ENCODE results near the gene NPTN. TPM values are rescaled to one million over a fixed set of nuclear protein-coding genes. Genes with fewer than 3 reads are reported as not detected.

The NPTN gene
- total and polyA plus RNA-seq, 9 of the 15 experiments (the other 6 are each of a cell fraction or from before 2014, with no cell fraction given), result 9.6 to 48.5 (median 21.7) TPM

DNA sequence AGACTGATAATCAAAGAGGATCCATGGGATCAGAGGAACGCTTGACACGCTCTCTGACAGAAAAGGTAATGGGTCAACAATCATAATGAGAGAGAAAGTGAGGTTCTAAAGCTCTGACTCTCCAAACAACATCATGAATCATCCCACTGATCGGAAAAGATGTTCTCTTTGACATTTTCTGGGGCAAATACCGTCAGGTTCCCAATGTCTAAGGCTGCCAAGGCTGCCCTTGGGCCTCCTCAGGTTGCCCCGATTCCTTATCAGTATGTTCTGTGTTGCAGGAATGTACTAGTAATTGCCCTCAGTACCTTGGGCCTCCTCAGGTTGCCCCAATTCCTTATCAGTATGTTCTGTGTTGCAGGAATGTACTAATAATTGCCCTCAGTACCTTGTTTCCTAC is 60.9 kb downstream of the NPTN start:
- TF ChIP-seq HNRNPLL (IDR thresholded peaks at IDR 0.05; ENCODE audit: low read depth, low read length, poor library complexity, severe bottlenecking) (no peak), TAF1 (IDR thresholded peaks at IDR 0.05; ENCODE audit: control insufficient read depth, extremely low read depth, insufficient read depth, low read length, severe bottlenecking) (no peak), TEAD1 (CRISPR knock-in tag; IDR thresholded peaks at IDR 0.05) (no peak), BRD4 (IDR thresholded peaks at IDR 0.05) (no peak), MEIS2 (IDR thresholded peaks at IDR 0.05; ENCODE audit: partially characterized antibody) (no peak), POLR2G (IDR thresholded peaks at IDR 0.05; ENCODE audit: low read depth, low read length) (no peak), KAT8 (IDR thresholded peaks at IDR 0.05; ENCODE audit: low read depth) (no peak), SAFB (IDR thresholded peaks at IDR 0.05; ENCODE audit: borderline replicate concordance, low read depth, low read length) (no peak), SIN3A (IDR thresholded peaks at IDR 0.05; ENCODE audit: borderline replicate concordance in 2 of 2, control insufficient read depth in 1 of 2, low read depth in 2 of 2, low read length in 2 of 2) (no peak), CHD4 (IDR thresholded peaks at IDR 0.05; ENCODE audit: insufficient read depth, insufficient replicate concordance, low read depth, low read length, poor library complexity, severe bottlenecking) (no peak), CBX5 (IDR thresholded peaks at IDR 0.05; ENCODE audit: borderline replicate concordance, low read depth) (no peak)
- TF ChIP-seq, protein P1, sequence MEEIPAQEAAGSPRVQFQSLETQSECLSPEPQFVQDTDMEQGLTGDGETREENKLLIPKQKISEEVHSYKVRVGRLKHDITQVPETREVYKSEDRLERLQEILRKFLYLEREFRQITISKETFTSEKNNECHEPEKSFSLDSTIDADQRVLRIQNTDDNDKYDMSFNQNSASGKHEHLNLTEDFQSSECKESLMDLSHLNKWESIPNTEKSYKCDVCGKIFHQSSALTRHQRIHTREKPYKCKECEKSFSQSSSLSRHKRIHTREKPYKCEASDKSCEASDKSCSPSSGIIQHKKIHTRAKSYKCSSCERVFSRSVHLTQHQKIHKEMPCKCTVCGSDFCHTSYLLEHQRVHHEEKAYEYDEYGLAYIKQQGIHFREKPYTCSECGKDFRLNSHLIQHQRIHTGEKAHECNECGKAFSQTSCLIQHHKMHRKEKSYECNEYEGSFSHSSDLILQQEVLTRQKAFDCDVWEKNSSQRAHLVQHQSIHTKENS (CRISPR knock-in tag; IDR thresholded peaks at IDR 0.05), result no peak
- TF ChIP-seq, protein P2, sequence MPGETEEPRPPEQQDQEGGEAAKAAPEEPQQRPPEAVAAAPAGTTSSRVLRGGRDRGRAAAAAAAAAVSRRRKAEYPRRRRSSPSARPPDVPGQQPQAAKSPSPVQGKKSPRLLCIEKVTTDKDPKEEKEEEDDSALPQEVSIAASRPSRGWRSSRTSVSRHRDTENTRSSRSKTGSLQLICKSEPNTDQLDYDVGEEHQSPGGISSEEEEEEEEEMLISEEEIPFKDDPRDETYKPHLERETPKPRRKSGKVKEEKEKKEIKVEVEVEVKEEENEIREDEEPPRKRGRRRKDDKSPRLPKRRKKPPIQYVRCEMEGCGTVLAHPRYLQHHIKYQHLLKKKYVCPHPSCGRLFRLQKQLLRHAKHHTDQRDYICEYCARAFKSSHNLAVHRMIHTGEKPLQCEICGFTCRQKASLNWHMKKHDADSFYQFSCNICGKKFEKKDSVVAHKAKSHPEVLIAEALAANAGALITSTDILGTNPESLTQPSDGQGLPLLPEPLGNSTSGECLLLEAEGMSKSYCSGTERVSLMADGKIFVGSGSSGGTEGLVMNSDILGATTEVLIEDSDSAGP (CRISPR knock-in tag; IDR thresholded peaks at IDR 0.05), result no peak
- TF ChIP-seq, protein P3, sequence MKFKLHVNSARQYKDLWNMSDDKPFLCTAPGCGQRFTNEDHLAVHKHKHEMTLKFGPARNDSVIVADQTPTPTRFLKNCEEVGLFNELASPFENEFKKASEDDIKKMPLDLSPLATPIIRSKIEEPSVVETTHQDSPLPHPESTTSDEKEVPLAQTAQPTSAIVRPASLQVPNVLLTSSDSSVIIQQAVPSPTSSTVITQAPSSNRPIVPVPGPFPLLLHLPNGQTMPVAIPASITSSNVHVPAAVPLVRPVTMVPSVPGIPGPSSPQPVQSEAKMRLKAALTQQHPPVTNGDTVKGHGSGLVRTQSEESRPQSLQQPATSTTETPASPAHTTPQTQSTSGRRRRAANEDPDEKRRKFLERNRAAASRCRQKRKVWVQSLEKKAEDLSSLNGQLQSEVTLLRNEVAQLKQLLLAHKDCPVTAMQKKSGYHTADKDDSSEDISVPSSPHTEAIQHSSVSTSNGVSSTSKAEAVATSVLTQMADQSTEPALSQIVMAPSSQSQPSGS (CRISPR knock-in tag; IDR thresholded peaks at IDR 0.05), result no peak
- H3K4me3 ChIP-seq, result no peak overlapping the region
- no TSS peak for BruUV-seq (replicated peaks)
- no peak overlapping the region for H3K4me2 ChIP-seq (ENCODE audit: insufficient read depth, low read length)
- H3K9me1 ChIP-seq (ENCODE audit: control insufficient read depth, insufficient read depth, low read length), result no peaks in the 10 kb centered on the region
- DNase-seq (ENCODE audit: extremely low read depth in 1 of 4, low spot score in 3 of 4) (no peak), ATAC-seq (no peak), FAIRE-seq (no peak)
- POLR2A ChIA-PET, result no interaction called here
- no peaks in the 10 kb centered on the region for H3K79me2 ChIP-seq (ENCODE audit: control insufficient read depth, insufficient read depth, low read length)
- no peaks in the 10 kb centered on the region for H4K20me1 ChIP-seq (replicated peaks; ENCODE audit: control insufficient read depth, insufficient read depth, low read length)
- no peaks in the 10 kb centered on the region for H3K27me3 ChIP-seq (ENCODE audit: control insufficient read depth in 2 of 2, insufficient read depth in 2 of 2, low read length in 2 of 2)
- H3K9ac ChIP-seq (ENCODE audit: insufficient read depth in 1 of 2, low read depth in 2 of 2, low read length in 2 of 2), result no peak overlapping the region
- H3K27ac ChIP-seq (ENCODE audit: extremely low read depth, low read depth, low read length), result no peak overlapping the region
- H3K4me1 ChIP-seq (replicated peaks in 1 of 2; ENCODE audit: control insufficient read depth in 2 of 2, insufficient read depth in 2 of 2, low read length in 2 of 2), result no peaks in the 10 kb centered on the region
- H3K36me3 ChIP-seq (ENCODE audit: control insufficient read depth, insufficient read depth, low read length), result peaks cover 66% of the 10 kb centered on the region; the same call in 2 of the 3 replicates
- no peak overlapping the region for H2AFZ ChIP-seq (ENCODE audit: low read depth, low read length)
- in situ Hi-C loops (cut with MboI), result no loop called here
- H3K9me3 ChIP-seq (replicated peaks; ENCODE audit: control insufficient read depth, insufficient read depth, low read depth, low read length), result no peaks in the 10 kb centered on the region
- intact Hi-C loops (cut with micrococcal nuclease), result no loop called here
- CTCF ChIA-PET (ENCODE audit: low intra/inter-chr PET ratio), result no interaction called here
- 83% methylated on average over 5 of the region's 5 CpGs for WGBS (ENCODE audit: insufficient coverage, low coverage, missing lambda C conversion rate)
